Measurements from ENCODE around the gene WDR86.

WDR86 gene

GRCh38 chr7:151378011-151378410 is 31.8 kb downstream of the WDR86 start:
- DNase-seq = no peak

DNA sequence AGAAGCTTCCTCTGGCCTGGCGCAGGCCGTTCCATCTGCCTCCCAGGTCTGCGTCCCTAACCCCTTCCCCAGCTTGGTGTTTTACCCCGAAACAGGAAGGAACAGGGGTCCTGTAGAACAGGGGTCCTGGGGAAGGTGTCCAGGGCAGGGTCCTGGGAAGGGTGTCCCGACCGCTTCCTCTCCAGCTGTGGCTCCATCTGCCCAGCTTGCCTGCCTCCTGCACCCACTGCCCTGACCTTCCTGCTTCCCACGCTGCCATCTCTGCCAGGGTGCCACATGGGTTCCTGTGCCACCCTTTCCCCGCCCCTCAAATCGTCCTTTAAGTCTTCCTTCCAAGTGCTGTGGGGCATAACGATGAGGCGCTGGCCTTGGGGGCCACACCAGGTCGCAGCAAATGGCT is 32.4 kb downstream of the WDR86 start:
- no peak for DNase-seq

- DNase-seq = no peak
These were observed 33.5 kb downstream of the WDR86 start for GRCh38 chr7:151376218-151376902.

- no peak for DNase-seq
These were observed 34.2 kb downstream of the WDR86 start for GRCh38 chr7:151375530-151376217.

DNA sequence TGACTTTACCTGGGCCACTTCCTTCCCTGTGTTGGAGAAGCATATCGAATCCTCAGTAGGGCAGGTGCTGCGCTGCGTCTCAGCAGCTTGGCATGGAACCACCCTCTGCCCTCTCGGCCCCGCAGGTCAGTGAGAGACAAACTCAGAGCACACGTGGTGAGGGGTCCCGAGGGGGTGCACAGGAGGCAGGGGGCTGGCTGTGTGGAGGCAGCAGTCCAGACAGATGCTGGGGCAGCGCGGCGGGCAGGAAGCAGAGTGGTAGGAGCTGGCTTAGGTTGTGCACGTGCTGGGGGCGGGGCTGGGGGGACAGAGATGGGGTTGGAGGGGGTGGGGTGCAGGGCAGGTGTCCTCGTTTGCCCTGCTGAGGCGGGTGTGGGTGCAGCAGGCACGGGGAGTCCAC is 35.1 kb downstream of the WDR86 start:
- no peak for DNase-seq

DNA sequence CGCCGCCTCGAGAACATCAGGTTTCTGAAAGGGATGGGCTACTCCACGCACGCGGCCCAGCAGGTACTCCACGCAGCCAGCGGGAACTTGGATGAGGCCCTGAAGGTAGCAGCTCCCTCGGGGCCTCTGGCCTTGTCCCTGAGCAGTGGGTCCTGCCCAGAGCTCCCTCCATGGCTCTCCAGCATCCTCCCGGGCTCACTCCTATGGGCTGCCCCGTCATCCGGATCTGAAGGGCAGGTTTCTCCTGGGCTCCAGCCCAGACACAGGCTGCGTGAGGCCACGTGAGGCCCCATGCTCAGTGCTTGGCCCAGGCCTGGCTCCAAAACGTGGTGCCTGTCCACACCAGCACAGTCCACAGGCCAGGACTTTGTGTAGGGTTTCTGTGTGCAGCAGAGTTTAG is 35.7 kb downstream of the WDR86 start:
- DNase-seq = no peak

- no peak for DNase-seq
These were observed 36.2 kb downstream of the WDR86 start for GRCh38 chr7:151373599-151373998.

DNA sequence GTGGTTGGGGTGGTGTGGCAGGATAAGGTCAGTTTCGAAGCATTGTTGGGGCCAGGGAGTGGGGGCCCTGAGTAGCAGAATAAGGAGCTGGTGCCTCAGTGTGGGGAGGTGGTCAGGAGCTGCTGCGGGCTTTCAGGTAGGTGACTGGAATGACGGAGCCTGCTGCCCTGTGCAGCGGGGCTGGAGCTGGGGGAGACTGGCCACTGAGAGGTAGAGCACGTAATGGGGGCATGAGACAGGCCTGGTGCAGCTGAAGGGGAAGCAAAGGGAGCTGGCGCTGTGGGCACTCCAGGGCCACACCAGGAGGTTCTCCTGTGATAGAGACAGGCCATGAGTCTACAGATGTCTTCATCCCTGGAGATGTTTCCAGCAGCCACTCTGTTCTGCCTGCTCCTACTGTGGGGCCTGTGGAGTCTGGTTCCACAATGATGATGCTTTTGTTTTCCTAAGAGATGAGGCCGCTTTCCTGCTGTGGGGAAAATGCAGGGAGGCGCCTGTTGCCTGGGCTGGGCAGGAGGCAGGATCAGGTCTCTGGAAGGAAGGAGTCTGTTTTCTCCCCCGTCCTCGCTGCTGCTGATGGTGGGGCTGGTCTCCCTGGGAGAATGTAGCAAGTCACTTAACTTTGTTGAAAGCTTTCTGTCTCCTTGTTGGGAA is 37.1 kb downstream of the WDR86 start:
- DNase-seq = no peak

DNA sequence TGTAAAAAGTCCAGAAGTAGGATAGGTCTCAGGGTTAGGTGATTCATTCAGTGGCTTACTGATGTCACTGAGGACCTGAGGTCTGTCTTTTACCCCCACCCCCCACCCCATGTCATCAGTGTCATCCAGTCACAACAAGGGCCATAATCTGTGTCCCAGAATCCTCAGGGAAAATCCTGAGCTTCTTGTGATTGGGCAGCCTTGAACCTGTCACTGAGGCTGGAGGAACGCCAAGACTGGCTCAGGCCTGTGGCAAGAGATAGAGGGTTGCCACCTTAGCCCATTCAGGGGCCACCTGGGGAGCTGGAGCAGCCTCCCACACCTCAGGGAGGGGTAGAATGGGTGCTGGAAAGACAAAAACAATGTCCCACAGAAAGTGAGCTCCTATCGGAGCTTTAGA is 38.6 kb downstream of the WDR86 start:
- DNase-seq = no peak

- DNase-seq = no peak
These were observed 41.7 kb downstream of the WDR86 start for GRCh38 chr7:151368136-151368571.

DNA sequence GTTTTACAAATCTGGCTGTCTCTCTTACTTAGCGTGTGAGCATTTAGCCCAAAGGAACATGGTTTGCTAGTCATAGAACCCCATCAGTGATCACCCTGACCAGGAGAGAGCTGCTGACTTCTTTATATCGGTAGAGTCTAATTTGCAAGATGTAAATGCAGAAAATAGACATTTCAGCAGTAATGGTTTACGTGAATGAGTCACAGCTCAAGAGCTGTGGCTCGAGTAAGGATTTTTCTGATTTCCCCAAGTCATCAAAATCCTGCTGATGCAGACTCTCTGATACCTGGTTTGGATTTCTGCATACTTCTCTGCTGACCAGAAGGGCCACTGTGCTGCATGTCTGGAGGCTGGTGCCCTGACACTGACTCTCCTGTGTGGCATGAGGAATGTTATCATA is 42.6 kb downstream of the WDR86 start:
- DNase-seq = no peak

DNA sequence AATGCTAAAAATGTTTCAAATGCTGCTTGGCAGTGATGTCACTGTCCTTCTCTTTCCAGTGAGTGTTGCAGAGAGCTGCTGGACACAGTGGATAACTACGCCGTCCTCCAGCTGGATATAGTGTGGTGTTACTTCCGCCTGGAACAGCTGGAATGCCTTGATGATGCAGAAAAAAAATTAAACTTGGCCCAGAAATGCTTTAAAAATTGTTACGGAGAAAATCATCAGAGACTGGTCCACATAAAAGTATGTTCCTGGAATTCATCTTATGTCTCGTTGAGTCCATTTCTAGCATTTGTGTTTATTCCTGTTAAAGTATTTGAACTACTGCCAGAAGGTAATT is 43.0 kb downstream of the WDR86 start:
- no peak for DNase-seq

- DNase-seq = no peak
These were observed 43.5 kb downstream of the WDR86 start for GRCh38 chr7:151366166-151366879.

GRCh38 chr7:151363182-151363581 is 46.7 kb downstream of the WDR86 start:
- DNase-seq = no peak

- DNase-seq = no peak
These were observed 48.5 kb downstream of the WDR86 start for GRCh38 chr7:151361193-151361959.

GRCh38 chr7:151352512-151352911 is 57.3 kb downstream of the WDR86 start:
- no peak for DNase-seq

DNA sequence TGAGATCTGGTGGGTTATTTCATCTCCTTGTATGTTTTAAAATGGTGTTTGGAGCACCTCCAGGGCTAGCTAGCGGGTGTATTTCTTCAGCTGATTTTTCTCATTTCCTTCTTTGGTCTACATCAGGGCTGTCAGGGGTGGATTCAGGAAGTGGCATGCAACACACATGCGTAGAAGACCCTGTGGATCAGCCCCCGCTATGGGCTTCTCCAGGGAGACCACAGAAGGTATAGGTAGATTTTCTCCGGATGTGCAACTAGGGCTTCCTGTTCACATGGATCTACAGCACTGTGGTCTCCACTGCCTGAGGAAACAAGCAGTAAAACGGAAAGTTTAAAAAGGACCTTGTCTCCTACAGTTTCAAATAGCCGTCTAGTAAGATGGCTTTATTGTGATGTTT is 57.9 kb downstream of the WDR86 start:
- no peak for DNase-seq

- DNase-seq = no peak
These were observed 58.8 kb downstream of the WDR86 start for GRCh38 chr7:151351027-151351426.

DNA sequence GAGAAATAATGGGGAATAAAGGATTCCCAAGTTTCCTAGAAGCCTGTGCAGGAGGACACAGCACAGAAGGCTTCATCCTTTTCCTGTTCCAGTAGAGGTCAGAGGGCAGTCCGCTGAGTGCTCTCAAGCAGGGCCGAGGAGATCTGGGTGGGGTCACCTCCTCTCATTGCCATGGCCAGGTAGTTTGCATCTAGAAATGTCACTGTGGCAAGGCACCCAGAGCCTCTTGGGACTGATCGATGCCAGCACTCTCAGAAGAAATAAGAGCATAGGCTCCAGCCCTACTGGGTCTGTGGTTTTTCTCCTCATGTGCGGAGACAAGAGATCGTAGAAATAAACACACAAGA is 60.4 kb downstream of the WDR86 start:
- no peak for DNase-seq

- no peak for DNase-seq
These were observed 60.9 kb downstream of the WDR86 start for GRCh38 chr7:151348970-151349369.

GRCh38 chr7:151347200-151347599 is 62.6 kb downstream of the WDR86 start:
- DNase-seq = no peak

DNA sequence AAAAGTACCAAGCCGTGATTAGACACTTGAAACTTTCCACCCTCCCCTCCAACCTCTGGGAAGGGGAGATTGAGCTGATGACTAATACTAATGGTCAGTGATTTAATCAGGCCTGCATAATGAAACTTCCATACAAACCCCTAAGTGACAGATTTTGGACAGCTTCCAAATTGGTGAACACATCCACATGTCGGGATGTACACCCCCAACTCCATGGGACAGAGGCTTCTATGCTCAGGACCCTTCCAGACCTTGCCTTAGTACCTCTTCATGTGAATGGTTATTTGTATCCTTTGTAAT is 63.4 kb downstream of the WDR86 start:
- no peak for DNase-seq
